ENCODE measurements around the gene FAM131C.

FAM131C gene

GRCh38 chr1:16067127-16067768 is 6.2 kb downstream of the FAM131C start (continued):
- TF ChIP-seq, protein P1, sequence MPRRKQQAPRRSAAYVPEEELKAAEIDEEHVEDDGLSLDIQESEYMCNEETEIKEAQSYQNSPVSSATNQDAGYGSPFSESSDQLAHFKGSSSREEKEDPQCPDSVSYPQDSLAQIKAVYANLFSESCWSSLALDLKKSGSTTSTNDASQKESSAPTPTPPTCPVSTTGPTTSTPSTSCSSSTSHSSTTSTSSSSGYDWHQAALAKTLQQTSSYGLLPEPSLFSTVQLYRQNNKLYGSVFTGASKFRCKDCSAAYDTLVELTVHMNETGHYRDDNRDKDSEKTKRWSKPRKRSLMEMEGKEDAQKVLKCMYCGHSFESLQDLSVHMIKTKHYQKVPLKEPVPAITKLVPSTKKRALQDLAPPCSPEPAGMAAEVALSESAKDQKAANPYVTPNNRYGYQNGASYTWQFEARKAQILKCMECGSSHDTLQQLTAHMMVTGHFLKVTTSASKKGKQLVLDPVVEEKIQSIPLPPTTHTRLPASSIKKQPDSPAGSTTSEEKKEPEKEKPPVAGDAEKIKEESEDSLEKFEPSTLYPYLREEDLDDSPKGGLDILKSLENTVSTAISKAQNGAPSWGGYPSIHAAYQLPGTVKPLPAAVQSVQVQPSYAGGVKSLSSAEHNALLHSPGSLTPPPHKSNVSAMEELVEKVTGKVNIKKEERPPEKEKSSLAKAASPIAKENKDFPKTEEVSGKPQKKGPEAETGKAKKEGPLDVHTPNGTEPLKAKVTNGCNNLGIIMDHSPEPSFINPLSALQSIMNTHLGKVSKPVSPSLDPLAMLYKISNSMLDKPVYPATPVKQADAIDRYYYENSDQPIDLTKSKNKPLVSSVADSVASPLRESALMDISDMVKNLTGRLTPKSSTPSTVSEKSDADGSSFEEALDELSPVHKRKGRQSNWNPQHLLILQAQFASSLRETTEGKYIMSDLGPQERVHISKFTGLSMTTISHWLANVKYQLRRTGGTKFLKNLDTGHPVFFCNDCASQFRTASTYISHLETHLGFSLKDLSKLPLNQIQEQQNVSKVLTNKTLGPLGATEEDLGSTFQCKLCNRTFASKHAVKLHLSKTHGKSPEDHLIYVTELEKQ (tag by site-specific recombination; IDR thresholded peaks at IDR 0.05; ENCODE audit: borderline replicate concordance) = peak; percentile 36; the same call in 1 of the 2 replicates
- TF ChIP-seq ZBTB7A (tag by site-specific recombination; IDR thresholded peaks at IDR 0.05; ENCODE audit: low read depth) = peak; percentile 28; the same call in 1 of the 2 replicates
- peak; percentile 56; the same call in 1 of the 2 replicates for TF ChIP-seq ATF2 (tag by site-specific recombination; IDR thresholded peaks at IDR 0.05; ENCODE audit: low read depth)
- TF ChIP-seq ZNF248 (tag by site-specific recombination; IDR thresholded peaks at IDR 0.05) = no peak
- TF ChIP-seq ZNF610 (tag by site-specific recombination; IDR thresholded peaks at IDR 0.05; ENCODE audit: borderline replicate concordance) = no peak
- no peak for TF ChIP-seq ZNF777 (tag by site-specific recombination; IDR thresholded peaks at IDR 0.05; ENCODE audit: borderline replicate concordance)

GRCh38 chr1:16066245-16066644 is 7.2 kb downstream of the FAM131C start:
- Histone ChIP-seq H3K27ac (ENCODE audit: extremely low read depth, low read depth, low read length) (no peak overlapping the region), H3K36me3 (ENCODE audit: control insufficient read depth in 2 of 2, insufficient read depth in 1 of 2, low read length in 2 of 2) (no peaks in the 10 kb centered on the region), H3K9me3 (ENCODE audit: control insufficient read depth, insufficient read depth, low read depth, low read length) (no peaks in the 10 kb centered on the region), H3K4me3 (ENCODE audit: low read depth, low read length) (no peak overlapping the region), H3K4me1 (ENCODE audit: control insufficient read depth, insufficient read depth, low read length) (no peaks in the 10 kb centered on the region)
- ChIA-PET CTCF (interaction anchor here (1.9 kb wide), 1 partner anchor 56 kb away, joined by 7 read pairs; no protein-coding TSS in a partner anchor), POLR2A (no interaction called here)
- peak; percentile 81; the same call in 1 of the 2 replicates for TF ChIP-seq ZNF768 (tag by site-specific recombination; IDR thresholded peaks at IDR 0.05)
- no peak for TF ChIP-seq ZNF843 (tag by site-specific recombination; IDR thresholded peaks at IDR 0.05)
- TF ChIP-seq ZNF23 (tag by site-specific recombination; IDR thresholded peaks at IDR 0.05; ENCODE audit: borderline replicate concordance) = no peak
- TF ChIP-seq ZNF274 (IDR thresholded peaks at IDR 0.05; ENCODE audit: low read length) = no peak
- no peak for TF ChIP-seq ZNF274 (tag by site-specific recombination; IDR thresholded peaks at IDR 0.05; ENCODE audit: borderline replicate concordance)
- TF ChIP-seq ZNF211 (tag by site-specific recombination; IDR thresholded peaks at IDR 0.05; ENCODE audit: low read depth) = no peak
- no peak for TF ChIP-seq ZNF350 (tag by site-specific recombination; IDR thresholded peaks at IDR 0.05)
- TF ChIP-seq ZNF677 (tag by site-specific recombination; IDR thresholded peaks at IDR 0.05) = no peak

DNA sequence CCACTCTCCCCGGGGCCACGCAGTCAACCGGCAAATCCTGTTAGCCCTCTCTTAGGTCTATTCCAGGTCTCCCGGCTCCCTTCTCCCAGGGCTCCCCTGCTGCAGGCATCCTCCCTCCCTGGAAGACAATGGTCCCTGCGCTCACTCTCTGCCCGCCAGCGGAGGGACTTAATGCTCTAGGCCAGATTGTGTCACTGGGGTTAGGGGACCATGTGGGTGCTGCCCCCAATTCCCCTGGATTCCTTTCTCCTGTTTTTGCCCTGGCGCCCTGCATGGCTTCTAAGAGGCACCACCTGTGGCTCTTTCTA is 8.2 kb downstream of the FAM131C start:
- H3K27ac ChIP-seq (ENCODE audit: extremely low read depth, low read depth, low read length) = no peak overlapping the region
- ChIA-PET CTCF (interaction anchor here (0.7 kb wide), 1 partner anchor 15 kb away, joined by 3 read pairs; no protein-coding TSS in a partner anchor), POLR2A (no interaction called here)
- no peak for TF ChIP-seq ZNF146 (tag by site-specific recombination; IDR thresholded peaks at IDR 0.05)
- TF ChIP-seq PBX3 (CRISPR knock-in tag; IDR thresholded peaks at IDR 0.05) = no peak
- no peak for TF ChIP-seq ZNF843 (tag by site-specific recombination; IDR thresholded peaks at IDR 0.05)
- no peak for TF ChIP-seq ZNF362 (tag by site-specific recombination; IDR thresholded peaks at IDR 0.05)
- no peak for TF ChIP-seq ZBTB7A (tag by site-specific recombination; IDR thresholded peaks at IDR 0.05; ENCODE audit: low read depth)
- no peak for TF ChIP-seq KLF7 (tag by site-specific recombination; IDR thresholded peaks at IDR 0.05; ENCODE audit: borderline replicate concordance)
- H3K9me3 ChIP-seq (ENCODE audit: control insufficient read depth, insufficient read depth, low read depth, low read length) = no peaks in the 10 kb centered on the region
- H3K4me1 ChIP-seq (ENCODE audit: control insufficient read depth, insufficient read depth, low read length) = no peaks in the 10 kb centered on the region
- H3K36me3 ChIP-seq (ENCODE audit: control insufficient read depth in 2 of 2, insufficient read depth in 1 of 2, low read length in 2 of 2) = no peaks in the 10 kb centered on the region
- no peak overlapping the region for H3K4me3 ChIP-seq (ENCODE audit: low read depth, low read length)
